GM23338 (cell line): ENCODE results near the gene CAPN14. TPM values are rescaled to one million over a fixed set of nuclear protein-coding genes. Genes with fewer than 3 reads are reported as not detected.
A peak's percentile ranks its signal among the peaks of the same experiment; 100 is the strongest.

Experiments used
- ATAC-seq: fragments of 200-7000 bp; cut with Tn5 transposase; 3 replicates; pipeline ENCODE4 v1.9.1; 2020
- DNase-seq: peaks from one replicate; pipeline ENCODE4 v3.0.0-alpha.2; 2015; ENCODE audit warnings: low spot score
- H2AFZ ChIP-seq: fragments of 200-600 bp; sonication (generic); 2 replicates; pipeline ENCODE4 v1.8.0; 2016; ENCODE audit warnings: antibody characterized with exemption, mild to moderate bottlenecking, moderate library complexity
- H3F3A ChIP-seq: fragments of 200-600 bp; sonication (generic); replicated peaks from 2 replicates; pipeline ENCODE4 v1.8.0; 2017; ENCODE audit warnings: antibody characterized with exemption, mixed run types, low read depth
- H3K27ac ChIP-seq: fragments of 200-600 bp; sonication (generic); 2 replicates; pipeline ENCODE4 v1.6.1; 2016; ENCODE audit warnings: low read depth
- H3K27me3 ChIP-seq: fragments of 200-600 bp; sonication (generic); 2 replicates; pipeline ENCODE4 v1.8.0; 2016; ENCODE audit warnings: mild to moderate bottlenecking, mixed run types, moderate library complexity; ENCODE audit not compliant: insufficient read depth
- H3K36me3 ChIP-seq: fragments of 200-600 bp; sonication (generic); 2 replicates; pipeline ENCODE4 v1.8.0; 2016; ENCODE audit warnings: mild to moderate bottlenecking; ENCODE audit not compliant: insufficient read depth
- H3K4me1 ChIP-seq: fragments of 200-600 bp; sonication (generic); 2 replicates; pipeline ENCODE4 v1.8.0; 2016; ENCODE audit warnings: mild to moderate bottlenecking, moderate library complexity; ENCODE audit not compliant: insufficient read depth
- H3K4me2 ChIP-seq: fragments of 200-600 bp; sonication (generic); 2 replicates; pipeline ENCODE4 v1.7.1; 2017; ENCODE audit warnings: mixed run types
- H3K4me3 ChIP-seq: fragments of 200-600 bp; sonication (generic); 2 replicates; pipeline ENCODE4 v1.6.1; 2016; ENCODE audit warnings: mixed run types
- H3K79me2 ChIP-seq: fragments of 200-600 bp; sonication (generic); replicated peaks from 2 replicates; pipeline ENCODE4 v1.8.0; 2017; ENCODE audit warnings: mild to moderate bottlenecking; ENCODE audit not compliant: insufficient read depth
- H3K9me2 ChIP-seq: fragments of 200-600 bp; sonication (generic); 2 replicates; pipeline ENCODE4 v1.8.0; 2017; ENCODE audit not compliant: insufficient read depth
- H4K20me1 ChIP-seq: fragments of 200-600 bp; sonication (generic); replicated peaks from 2 replicates; pipeline ENCODE4 v1.8.0; 2017; ENCODE audit warnings: mild to moderate bottlenecking; ENCODE audit not compliant: insufficient read depth
- H3K27ac Mint-ChIP-seq: 2 replicates; pipeline ENCODE4 v1.8.0; 2020; ENCODE audit warnings: inconsistent platforms, mild to moderate bottlenecking, moderate library complexity, mixed read lengths
- H3K27me3 Mint-ChIP-seq: 3 replicates; pipeline ENCODE4 v1.8.0; 2022; ENCODE audit warnings: low read depth, mild to moderate bottlenecking, moderate library complexity, mixed read lengths, inconsistent platforms; ENCODE audit not compliant: insufficient read depth, poor library complexity
- H3K36me3 Mint-ChIP-seq: 3 replicates; pipeline ENCODE4 v1.8.0; 2021; ENCODE audit warnings: low read depth, mild to moderate bottlenecking, inconsistent platforms, moderate library complexity, mixed read lengths
- H3K4me1 Mint-ChIP-seq: 3 replicates; pipeline ENCODE4 v1.8.0; 2020; ENCODE audit warnings: mild to moderate bottlenecking, inconsistent platforms, mixed read lengths
- H3K4me3 Mint-ChIP-seq: 3 replicates; pipeline ENCODE4 v1.8.0; 2021; ENCODE audit warnings: moderate library complexity, mild to moderate bottlenecking, inconsistent platforms, mixed read lengths
- H3K9me3 Mint-ChIP-seq: 3 replicates; pipeline ENCODE4 v1.8.0; 2020; ENCODE audit warnings: moderate library complexity, mild to moderate bottlenecking, inconsistent platforms, mixed read lengths
- EZH2 ChIP-seq: fragments of 200-600 bp; sonication (generic); IDR thresholded peaks from one replicate; pipeline ENCODE4 v1.8.0; 2017; ENCODE audit warnings: antibody characterized with exemption, mild to moderate bottlenecking, low read depth; ENCODE audit not compliant: unreplicated experiment
- JUNB ChIP-seq: IDR thresholded peaks from one replicate; pipeline ENCODE4 v1.6.1; 2016; ENCODE audit warnings: antibody characterized with exemption; ENCODE audit not compliant: unreplicated experiment
- NANOG ChIP-seq: IDR thresholded peaks from 2 replicates; pipeline ENCODE4 v1.6.1; 2016; ENCODE audit warnings: antibody characterized with exemption, borderline replicate concordance
- polyA plus RNA-seq: library from polyadenylated mRNA; unstranded; fragments of >200 nt; fragmentation: Nextera tagmentation; extraction: Ambion mirVana; gene quantifications from 2 replicates; pipeline ENCODE4 v1.2.1, GENCODE V29; 2016
- total RNA-seq: library from RNA; depleted of rRNA; stranded (reverse); fragments of >200 nt; shearing (Covaris generic); gene quantifications from 2 replicates; pipeline ENCODE4 v1.2.3, GENCODE V29; 2014
- TF ChIP-seq, protein P1 (sequence below): fragments of 250-450 bp; sonication (Bioruptor Pico); IDR thresholded peaks from 2 replicates; pipeline ENCODE4 v1.5.0; 2020; ENCODE audit warnings: mild to moderate bottlenecking, moderate library complexity
- TF ChIP-seq, protein P2 (sequence below), 2 experiments: fragments of 200-600 bp in 1 of 2; sonication (generic) in 1 of 2; conservative IDR thresholded peaks; 2 replicates each; pipeline versions ENCODE4 v1.5.1 to v1.6.1; 2016 to 2017; ENCODE audit warnings: antibody characterized with exemption in 2 of 2, low read depth in 2 of 2, mild to moderate bottlenecking in 2 of 2, moderate library complexity in 1 of 2

The CAPN14 gene
- total and polyA plus RNA-seq, 2 experiments from 2014 or later, result 0.15 TPM; not detected in 1

DNA sequence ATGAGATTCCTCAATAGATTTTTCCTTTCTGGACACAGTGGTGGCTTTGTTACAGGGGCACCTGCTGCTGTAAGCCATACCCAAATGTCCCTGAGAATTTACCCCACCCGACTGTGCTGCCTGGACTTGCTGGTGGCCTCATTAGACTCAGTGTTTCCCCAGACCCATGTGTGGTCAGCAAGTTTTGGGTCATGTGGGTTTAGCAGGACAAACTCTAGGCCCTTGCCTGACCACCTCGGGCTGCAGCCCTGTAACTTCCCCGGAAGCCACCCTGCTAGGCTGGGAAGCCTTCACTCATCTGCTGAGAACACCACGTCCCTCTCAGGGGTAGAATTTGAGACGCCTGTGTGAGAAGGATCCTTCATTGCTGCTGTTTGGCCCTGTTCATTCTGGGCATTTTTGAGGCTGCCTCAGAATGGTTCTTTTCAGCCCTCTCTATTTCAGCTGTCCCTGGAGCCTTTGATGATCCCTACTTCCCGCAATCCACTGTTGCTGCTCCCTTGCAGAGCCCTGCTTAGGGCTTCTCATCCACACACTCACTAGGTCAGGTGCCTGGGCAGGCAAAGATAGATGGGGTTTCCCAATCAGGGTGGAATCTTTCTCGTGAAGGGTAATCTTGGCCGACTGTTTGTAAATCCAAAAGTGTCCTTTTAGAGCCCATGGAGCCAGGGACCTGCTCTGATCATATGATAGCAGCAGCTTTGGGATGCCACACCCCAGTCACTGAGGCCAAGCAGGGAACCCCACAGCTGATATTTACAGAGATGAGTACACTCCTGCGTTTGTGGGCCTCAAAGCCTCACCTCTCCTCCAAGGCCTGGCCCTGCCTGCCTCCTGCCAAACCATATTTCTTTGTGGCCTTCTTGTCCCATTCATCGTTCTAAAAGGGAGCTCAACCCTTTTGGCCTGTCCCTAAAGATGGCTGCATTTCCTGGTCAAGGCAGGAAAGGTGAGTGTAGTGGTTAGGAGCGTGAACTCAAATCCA, 23.4 kb upstream of the CAPN14 start (continued):
- TF ChIP-seq, protein P1, sequence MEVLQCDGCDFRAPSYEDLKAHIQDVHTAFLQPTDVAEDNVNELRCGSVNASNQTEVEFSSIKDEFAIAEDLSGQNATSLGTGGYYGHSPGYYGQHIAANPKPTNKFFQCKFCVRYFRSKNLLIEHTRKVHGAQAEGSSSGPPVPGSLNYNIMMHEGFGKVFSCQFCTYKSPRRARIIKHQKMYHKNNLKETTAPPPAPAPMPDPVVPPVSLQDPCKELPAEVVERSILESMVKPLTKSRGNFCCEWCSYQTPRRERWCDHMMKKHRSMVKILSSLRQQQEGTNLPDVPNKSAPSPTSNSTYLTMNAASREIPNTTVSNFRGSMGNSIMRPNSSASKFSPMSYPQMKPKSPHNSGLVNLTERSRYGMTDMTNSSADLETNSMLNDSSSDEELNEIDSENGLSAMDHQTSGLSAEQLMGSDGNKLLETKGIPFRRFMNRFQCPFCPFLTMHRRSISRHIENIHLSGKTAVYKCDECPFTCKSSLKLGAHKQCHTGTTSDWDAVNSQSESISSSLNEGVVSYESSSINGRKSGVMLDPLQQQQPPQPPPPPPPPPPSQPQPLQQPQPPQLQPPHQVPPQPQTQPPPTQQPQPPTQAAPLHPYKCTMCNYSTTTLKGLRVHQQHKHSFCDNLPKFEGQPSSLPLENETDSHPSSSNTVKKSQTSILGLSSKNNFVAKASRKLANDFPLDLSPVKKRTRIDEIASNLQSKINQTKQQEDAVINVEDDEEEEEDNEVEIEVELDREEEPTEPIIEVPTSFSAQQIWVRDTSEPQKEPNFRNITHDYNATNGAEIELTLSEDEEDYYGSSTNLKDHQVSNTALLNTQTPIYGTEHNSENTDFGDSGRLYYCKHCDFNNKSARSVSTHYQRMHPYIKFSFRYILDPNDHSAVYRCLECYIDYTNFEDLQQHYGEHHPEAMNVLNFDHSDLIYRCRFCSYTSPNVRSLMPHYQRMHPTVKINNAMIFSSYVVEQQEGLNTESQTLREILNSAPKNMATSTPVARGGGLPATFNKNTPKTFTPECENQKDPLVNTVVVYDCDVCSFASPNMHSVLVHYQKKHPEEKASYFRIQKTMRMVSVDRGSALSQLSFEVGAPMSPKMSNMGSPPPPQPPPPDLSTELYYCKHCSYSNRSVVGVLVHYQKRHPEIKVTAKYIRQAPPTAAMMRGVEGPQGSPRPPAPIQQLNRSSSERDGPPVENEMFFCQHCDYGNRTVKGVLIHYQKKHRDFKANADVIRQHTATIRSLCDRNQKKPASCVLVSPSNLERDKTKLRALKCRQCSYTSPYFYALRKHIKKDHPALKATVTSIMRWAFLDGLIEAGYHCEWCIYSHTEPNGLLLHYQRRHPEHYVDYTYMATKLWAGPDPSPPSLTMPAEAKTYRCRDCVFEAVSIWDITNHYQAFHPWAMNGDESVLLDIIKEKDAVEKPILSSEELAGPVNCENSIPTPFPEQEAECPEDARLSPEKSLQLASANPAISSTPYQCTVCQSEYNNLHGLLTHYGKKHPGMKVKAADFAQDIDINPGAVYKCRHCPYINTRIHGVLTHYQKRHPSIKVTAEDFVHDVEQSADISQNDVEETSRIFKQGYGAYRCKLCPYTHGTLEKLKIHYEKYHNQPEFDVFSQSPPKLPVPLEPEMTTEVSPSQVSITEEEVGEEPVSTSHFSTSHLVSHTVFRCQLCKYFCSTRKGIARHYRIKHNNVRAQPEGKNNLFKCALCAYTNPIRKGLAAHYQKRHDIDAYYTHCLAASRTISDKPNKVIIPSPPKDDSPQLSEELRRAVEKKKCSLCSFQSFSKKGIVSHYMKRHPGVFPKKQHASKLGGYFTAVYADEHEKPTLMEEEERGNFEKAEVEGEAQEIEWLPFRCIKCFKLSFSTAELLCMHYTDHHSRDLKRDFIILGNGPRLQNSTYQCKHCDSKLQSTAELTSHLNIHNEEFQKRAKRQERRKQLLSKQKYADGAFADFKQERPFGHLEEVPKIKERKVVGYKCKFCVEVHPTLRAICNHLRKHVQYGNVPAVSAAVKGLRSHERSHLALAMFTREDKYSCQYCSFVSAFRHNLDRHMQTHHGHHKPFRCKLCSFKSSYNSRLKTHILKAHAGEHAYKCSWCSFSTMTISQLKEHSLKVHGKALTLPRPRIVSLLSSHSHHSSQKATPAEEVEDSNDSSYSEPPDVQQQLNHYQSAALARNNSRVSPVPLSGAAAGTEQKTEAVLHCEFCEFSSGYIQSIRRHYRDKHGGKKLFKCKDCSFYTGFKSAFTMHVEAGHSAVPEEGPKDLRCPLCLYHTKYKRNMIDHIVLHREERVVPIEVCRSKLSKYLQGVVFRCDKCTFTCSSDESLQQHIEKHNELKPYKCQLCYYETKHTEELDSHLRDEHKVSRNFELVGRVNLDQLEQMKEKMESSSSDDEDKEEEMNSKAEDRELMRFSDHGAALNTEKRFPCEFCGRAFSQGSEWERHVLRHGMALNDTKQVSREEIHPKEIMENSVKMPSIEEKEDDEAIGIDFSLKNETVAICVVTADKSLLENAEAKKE (CRISPR knock-in tag), result no peak
- TF ChIP-seq, protein P2, sequence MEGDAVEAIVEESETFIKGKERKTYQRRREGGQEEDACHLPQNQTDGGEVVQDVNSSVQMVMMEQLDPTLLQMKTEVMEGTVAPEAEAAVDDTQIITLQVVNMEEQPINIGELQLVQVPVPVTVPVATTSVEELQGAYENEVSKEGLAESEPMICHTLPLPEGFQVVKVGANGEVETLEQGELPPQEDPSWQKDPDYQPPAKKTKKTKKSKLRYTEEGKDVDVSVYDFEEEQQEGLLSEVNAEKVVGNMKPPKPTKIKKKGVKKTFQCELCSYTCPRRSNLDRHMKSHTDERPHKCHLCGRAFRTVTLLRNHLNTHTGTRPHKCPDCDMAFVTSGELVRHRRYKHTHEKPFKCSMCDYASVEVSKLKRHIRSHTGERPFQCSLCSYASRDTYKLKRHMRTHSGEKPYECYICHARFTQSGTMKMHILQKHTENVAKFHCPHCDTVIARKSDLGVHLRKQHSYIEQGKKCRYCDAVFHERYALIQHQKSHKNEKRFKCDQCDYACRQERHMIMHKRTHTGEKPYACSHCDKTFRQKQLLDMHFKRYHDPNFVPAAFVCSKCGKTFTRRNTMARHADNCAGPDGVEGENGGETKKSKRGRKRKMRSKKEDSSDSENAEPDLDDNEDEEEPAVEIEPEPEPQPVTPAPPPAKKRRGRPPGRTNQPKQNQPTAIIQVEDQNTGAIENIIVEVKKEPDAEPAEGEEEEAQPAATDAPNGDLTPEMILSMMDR (conservative IDR thresholded peaks at IDR 0.05; ENCODE audit: low read depth in 2 of 2), result no peak
- no peak for TF ChIP-seq EZH2

DNA sequence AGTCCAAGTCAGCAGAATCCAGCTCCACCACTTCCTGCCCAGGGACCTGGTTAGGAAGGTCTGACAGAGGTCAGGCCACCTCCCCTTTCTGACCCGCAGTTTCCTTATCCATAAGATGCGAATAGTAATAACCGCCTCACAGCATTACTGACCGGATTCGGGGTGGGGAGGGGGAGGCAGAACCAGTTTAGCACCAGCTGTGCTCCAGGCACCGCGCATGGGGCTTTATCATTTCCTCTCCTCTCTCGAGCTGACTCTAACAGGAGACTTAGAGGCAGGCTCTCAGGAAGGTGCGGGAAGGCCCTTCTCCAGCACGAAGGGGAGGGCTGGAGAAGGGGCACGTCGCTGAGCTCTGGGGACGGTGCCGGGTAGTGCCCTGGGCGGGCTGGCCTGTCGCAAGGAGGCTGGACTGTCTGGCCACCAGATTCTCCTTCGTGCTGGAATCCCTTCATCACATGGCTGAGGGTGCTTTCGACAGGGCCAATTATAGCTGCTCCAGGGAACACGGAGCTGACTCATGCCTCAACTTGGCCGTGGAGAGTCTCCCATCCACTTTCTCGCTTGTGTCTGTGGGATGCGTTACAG, 22.4 kb upstream of the CAPN14 start:
- H3K36me3 ChIP-seq, result no peaks in the 10 kb centered on the region; the same call in 1 of the 2 replicates
- no peaks in the 10 kb centered on the region for H3K9me3 Mint-ChIP-seq
- no peak overlapping the region for H2AFZ ChIP-seq
- no peak overlapping the region for H3K4me3 Mint-ChIP-seq
- H3K27me3 Mint-ChIP-seq, result peaks cover 5% of the 10 kb centered on the region
- no peak overlapping the region for H3K4me3 ChIP-seq
- ATAC-seq, result peak; percentile 52
- peaks cover 20% of the 10 kb centered on the region for H3K4me1 Mint-ChIP-seq
- H3K27ac ChIP-seq, result no peak overlapping the region
- peaks cover 8% of the 10 kb centered on the region; the same call in 1 of the 2 replicates for H3K4me1 ChIP-seq
- no peak for DNase-seq
- no peaks in the 10 kb centered on the region; the same call in 2 of the 3 replicates for H3K36me3 Mint-ChIP-seq
- H3K4me2 ChIP-seq, result no peak overlapping the region
- H3K27ac Mint-ChIP-seq, result no peak overlapping the region
- peaks cover 8% of the 10 kb centered on the region for H3K27me3 ChIP-seq
- H4K20me1 ChIP-seq, result no peaks in the 10 kb centered on the region; the same call in 1 of the 2 replicates
- peaks cover 5% of the 10 kb centered on the region; the same call in 1 of the 2 replicates for H3K79me2 ChIP-seq
- H3K9me2 ChIP-seq, result no peaks in the 10 kb centered on the region
- no peaks in the 10 kb centered on the region for H3F3A ChIP-seq
- no peak for TF ChIP-seq JUNB
- TF ChIP-seq NANOG, result no peak
